SK-N-SH treated with all-trans-retinoic acid at 6 μM for 48 hours (cell line): Measurements from ENCODE around the gene MLKL.

Experiments used
- ATAC-seq: fragments of 200-7000 bp; cut with Tn5 transposase; 3 replicates; pipeline ENCODE4 v1.9.1; 2020; ENCODE audit warnings: mild to moderate bottlenecking, moderate library complexity
- ARNTL ChIP-seq: fragments of 450-650 bp; formaldehyde crosslinking; IDR thresholded peaks from 2 replicates; pipeline ENCODE4 v1.5.0; 2020; ENCODE audit warnings: low read depth, mild to moderate bottlenecking, moderate library complexity, borderline replicate concordance
- BACH2 ChIP-seq: fragments of 250-450 bp; sonication (Bioruptor Pico); IDR thresholded peaks from 2 replicates; pipeline ENCODE4 v1.9.0; 2021; ENCODE audit warnings: mild to moderate bottlenecking, borderline replicate concordance
- CSDC2 ChIP-seq: fragments of 250-450 bp; sonication (Bioruptor Pico); IDR thresholded peaks from 2 replicates; pipeline ENCODE4 v1.5.0; 2020; ENCODE audit warnings: mild to moderate bottlenecking, moderate library complexity
- ESRRG ChIP-seq: fragments of 250-450 bp; sonication (Bioruptor Pico); IDR thresholded peaks from 2 replicates; pipeline ENCODE4 v1.6.1; 2021; ENCODE audit warnings: mild to moderate bottlenecking
- GLIS3 ChIP-seq: fragments of 250-450 bp; sonication (Bioruptor Pico); IDR thresholded peaks from 2 replicates; pipeline ENCODE4 v1.5.0; 2020; ENCODE audit warnings: mild to moderate bottlenecking, moderate library complexity
- ISL1 ChIP-seq: fragments of 250-450 bp; sonication (Bioruptor Pico); IDR thresholded peaks from 2 replicates; pipeline ENCODE4 v2.1.2; 2022; ENCODE audit warnings: mild to moderate bottlenecking, moderate library complexity
- OSR1 ChIP-seq: fragments of 250-450 bp; sonication (Bioruptor Pico); IDR thresholded peaks from 2 replicates; pipeline ENCODE4 v1.8.0; 2022; ENCODE audit warnings: moderate library complexity, mild to moderate bottlenecking, inconsistent platforms
- PPARA ChIP-seq: fragments of 250-450 bp; sonication (Bioruptor Pico); IDR thresholded peaks from 2 replicates; pipeline ENCODE4 v1.5.0; 2020; ENCODE audit warnings: mild to moderate bottlenecking, borderline replicate concordance
- RARB ChIP-seq: fragments of 250-450 bp; sonication (Bioruptor Pico); IDR thresholded peaks from 2 replicates; pipeline ENCODE4 v1.8.0; 2021; ENCODE audit warnings: mild to moderate bottlenecking, moderate library complexity
- SNAI2 ChIP-seq: fragments of 250-450 bp; sonication (Bioruptor Pico); IDR thresholded peaks from 2 replicates; pipeline ENCODE4 v1.5.0; 2020; ENCODE audit warnings: mild to moderate bottlenecking, moderate library complexity
- TCF4 ChIP-seq: fragments of 250-450 bp; sonication (Bioruptor Pico); IDR thresholded peaks from 2 replicates; pipeline ENCODE4 v1.8.0; 2021; ENCODE audit warnings: mild to moderate bottlenecking, moderate library complexity, borderline replicate concordance
- TOX ChIP-seq: fragments of 250-450 bp; sonication (Bioruptor Pico); IDR thresholded peaks from 2 replicates; pipeline ENCODE4 v1.8.0; 2021; ENCODE audit warnings: mild to moderate bottlenecking, moderate library complexity, borderline replicate concordance
- ZC3H10 ChIP-seq: fragments of 250-450 bp; sonication (Bioruptor Pico); IDR thresholded peaks from 2 replicates; pipeline ENCODE4 v1.5.1; 2021; ENCODE audit warnings: mild to moderate bottlenecking, moderate library complexity
- ZFP3 ChIP-seq: fragments of 250-450 bp; sonication (Bioruptor Pico); IDR thresholded peaks from 2 replicates; pipeline ENCODE4 v1.5.0; 2020; ENCODE audit warnings: mild to moderate bottlenecking, moderate library complexity
- ZFP30 ChIP-seq: fragments of 450-650 bp; formaldehyde crosslinking; IDR thresholded peaks from 2 replicates; pipeline ENCODE4 v1.5.0; 2022; ENCODE audit warnings: mild to moderate bottlenecking, moderate library complexity
- ZNF8 ChIP-seq: fragments of 450-650 bp; formaldehyde crosslinking; IDR thresholded peaks from 2 replicates; pipeline ENCODE4 v1.5.0; 2020; ENCODE audit warnings: mild to moderate bottlenecking, moderate library complexity
- TF ChIP-seq, protein P1 (sequence below): fragments of 250-450 bp; sonication (Bioruptor Pico); IDR thresholded peaks from 2 replicates; pipeline ENCODE4 v1.5.0; 2020; ENCODE audit warnings: mild to moderate bottlenecking, moderate library complexity
- TF ChIP-seq, protein P2 (sequence below): fragments of 250-450 bp; sonication (Bioruptor Pico); IDR thresholded peaks from 2 replicates; pipeline ENCODE4 v1.5.1; 2021; ENCODE audit warnings: mild to moderate bottlenecking, moderate library complexity

The MLKL gene

DNA sequence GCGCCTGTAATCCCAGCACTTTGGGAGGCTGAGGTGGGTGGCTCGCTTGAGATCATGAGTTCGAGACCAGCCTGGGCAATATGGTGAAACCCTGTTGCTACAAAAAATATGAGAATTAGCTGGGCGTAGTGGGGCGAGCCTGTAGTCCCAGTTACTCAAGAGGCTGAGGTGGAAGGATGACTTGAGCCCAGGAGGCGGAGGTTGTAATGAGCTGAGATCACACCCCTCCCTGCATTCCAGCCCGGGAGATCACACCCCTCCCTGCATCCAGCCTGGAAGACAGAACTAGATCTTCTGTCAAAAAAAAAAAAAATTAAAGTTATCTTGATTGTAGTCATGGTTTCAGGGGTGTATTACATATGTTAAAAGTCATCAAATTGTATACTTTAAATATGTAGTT lies 67.0 kb downstream of the MLKL start:
- TF ChIP-seq ZFP30 (no peak), SNAI2 (CRISPR knock-in tag) (no peak), ZNF8 (CRISPR knock-in tag) (no peak), OSR1 (CRISPR knock-in tag) (no peak)
- TF ChIP-seq, protein P1, sequence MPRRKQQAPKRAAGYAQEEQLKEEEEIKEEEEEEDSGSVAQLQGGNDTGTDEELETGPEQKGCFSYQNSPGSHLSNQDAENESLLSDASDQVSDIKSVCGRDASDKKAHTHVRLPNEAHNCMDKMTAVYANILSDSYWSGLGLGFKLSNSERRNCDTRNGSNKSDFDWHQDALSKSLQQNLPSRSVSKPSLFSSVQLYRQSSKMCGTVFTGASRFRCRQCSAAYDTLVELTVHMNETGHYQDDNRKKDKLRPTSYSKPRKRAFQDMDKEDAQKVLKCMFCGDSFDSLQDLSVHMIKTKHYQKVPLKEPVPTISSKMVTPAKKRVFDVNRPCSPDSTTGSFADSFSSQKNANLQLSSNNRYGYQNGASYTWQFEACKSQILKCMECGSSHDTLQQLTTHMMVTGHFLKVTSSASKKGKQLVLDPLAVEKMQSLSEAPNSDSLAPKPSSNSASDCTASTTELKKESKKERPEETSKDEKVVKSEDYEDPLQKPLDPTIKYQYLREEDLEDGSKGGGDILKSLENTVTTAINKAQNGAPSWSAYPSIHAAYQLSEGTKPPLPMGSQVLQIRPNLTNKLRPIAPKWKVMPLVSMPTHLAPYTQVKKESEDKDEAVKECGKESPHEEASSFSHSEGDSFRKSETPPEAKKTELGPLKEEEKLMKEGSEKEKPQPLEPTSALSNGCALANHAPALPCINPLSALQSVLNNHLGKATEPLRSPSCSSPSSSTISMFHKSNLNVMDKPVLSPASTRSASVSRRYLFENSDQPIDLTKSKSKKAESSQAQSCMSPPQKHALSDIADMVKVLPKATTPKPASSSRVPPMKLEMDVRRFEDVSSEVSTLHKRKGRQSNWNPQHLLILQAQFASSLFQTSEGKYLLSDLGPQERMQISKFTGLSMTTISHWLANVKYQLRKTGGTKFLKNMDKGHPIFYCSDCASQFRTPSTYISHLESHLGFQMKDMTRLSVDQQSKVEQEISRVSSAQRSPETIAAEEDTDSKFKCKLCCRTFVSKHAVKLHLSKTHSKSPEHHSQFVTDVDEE (CRISPR knock-in tag) = no peak
- TF ChIP-seq, protein P2, sequence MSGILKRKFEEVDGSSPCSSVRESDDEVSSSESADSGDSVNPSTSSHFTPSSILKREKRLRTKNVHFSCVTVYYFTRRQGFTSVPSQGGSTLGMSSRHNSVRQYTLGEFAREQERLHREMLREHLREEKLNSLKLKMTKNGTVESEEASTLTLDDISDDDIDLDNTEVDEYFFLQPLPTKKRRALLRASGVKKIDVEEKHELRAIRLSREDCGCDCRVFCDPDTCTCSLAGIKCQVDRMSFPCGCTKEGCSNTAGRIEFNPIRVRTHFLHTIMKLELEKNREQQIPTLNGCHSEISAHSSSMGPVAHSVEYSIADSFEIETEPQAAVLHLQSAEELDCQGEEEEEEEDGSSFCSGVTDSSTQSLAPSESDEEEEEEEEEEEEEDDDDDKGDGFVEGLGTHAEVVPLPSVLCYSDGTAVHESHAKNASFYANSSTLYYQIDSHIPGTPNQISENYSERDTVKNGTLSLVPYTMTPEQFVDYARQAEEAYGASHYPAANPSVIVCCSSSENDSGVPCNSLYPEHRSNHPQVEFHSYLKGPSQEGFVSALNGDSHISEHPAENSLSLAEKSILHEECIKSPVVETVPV (CRISPR knock-in tag) = no peak
- TF ChIP-seq, all 23 proteins: peak for 0
- ATAC-seq = no peak

DNA sequence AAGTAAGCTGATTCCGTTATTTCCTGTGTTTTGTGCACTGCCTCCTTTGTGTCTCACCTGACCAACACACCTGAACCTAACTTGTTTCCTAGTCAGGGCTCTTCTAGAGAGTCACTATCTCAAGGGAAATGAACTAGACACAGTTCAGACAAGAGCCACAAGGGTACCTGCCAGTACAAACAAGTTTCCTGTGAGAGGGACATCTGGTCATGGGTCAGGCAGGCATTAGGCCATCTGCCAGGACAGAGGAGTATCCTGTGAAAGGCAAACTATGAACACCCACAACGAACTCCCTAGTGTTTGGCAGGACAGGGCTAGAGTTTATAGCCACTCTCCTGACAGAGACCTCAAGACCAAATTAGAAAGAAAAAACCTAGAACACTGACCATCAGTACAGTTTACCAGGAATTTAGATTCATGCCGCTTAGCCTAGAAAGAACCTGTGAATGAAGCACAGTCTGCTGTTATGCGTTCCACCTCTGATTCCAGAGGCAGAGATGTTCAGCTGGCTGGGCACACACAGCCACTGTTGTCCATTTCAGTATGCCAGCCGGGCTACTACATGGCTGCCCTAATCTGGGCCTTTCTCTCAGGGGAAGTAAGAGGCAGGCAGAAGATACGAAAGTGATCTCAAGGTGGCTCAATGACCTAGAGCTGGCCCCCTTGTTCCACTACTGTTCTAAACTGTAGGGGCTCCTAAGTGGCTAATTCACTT lies 73.0 kb downstream of the MLKL start:
- TF ChIP-seq TCF4 (CRISPR knock-in tag) (0 out of 2 replicates have a peak, but pooled peaks have one; percentile 11), ZNF8 (CRISPR knock-in tag) (no peak)
- ATAC-seq = peak; percentile 49

DNA sequence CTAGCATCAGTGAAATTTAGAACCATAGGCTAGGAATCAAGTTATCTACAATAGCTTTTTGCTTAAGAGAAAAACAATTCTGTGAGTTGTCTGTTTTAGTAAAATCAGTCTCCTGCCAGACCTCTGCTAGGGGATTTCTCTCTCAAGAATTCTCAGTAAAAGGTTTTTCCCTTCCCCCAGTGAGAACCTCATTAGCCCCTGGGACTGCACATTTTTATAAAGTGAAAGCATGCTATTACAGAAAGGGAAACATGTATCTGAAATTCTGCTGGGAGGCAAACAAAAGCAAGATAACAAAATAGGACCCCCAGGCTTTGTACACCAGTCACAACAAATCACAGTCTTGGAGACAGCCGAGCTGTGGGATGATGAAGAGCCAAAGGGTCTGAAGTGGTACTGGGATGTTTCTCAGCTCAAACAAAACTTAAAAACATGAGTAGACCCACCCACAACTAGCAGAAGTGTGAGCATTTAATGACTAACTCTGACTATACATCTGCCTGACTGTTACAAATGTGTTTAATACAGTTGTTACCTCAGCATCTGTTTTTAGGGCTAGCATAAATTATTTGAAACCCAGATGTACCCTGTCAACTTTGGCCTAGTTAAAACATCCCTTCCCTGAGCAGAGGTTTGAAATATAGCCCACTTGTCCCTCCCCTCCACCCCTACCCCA lies 73.8 kb downstream of the MLKL start:
- TF ChIP-seq BACH2 (CRISPR knock-in tag) (no peak), ZNF8 (CRISPR knock-in tag) (no peak), RARB (CRISPR knock-in tag) (no peak), ZC3H10 (no peak), ZFP3 (CRISPR knock-in tag) (no peak), SNAI2 (CRISPR knock-in tag) (no peak), CSDC2 (CRISPR knock-in tag) (no peak)
- TF ChIP-seq, protein P2 (CRISPR knock-in tag) = no peak
- TF ChIP-seq, all 23 proteins: peak for 0
- no peak for ATAC-seq

DNA sequence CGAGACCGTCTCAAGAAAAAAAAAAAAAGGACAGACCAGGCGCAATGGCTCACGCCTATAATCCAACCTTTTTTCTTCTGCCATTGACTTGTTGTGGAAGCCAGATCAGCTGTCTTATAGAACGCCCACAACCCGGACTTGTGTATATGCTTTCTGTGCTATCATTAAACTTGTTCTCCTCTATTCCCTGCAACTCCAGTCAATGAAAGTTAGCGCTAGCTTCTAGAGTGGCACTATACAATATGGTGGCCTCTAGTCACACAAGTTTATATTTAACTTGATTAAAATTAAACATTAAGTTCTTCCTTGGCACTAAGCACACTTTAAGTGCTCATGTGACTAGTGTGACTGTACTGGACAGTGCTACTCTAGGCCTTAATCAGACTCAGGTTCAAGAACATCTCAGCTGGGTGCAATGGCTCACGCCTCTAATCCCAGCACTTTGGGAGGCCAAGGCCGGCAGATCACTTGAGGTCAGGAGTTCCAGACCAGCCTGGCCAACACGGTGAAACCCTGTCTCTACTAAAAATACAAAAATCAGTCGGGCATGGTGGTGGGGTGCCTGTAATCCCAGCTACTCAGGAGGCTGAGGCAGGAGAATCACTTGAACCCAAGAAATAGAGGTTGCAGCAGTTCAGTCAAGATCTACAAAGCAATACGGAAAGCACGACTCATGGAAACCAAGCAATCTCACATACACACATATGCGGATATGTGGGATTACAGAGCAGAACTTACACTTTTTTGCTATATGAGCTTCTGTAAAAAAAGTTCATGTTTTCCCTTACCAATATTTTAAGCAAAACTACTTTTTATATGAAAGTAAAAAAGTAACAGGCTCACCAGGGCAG lies 74.9 kb downstream of the MLKL start:
- ATAC-seq = no peak
- TF ChIP-seq GLIS3 (CRISPR knock-in tag) (no peak), ZC3H10 (no peak), PPARA (CRISPR knock-in tag) (no peak), ISL1 (CRISPR knock-in tag) (no peak), ZFP30 (no peak), RARB (CRISPR knock-in tag) (no peak)
- TF ChIP-seq, protein P2 (CRISPR knock-in tag) = no peak

DNA sequence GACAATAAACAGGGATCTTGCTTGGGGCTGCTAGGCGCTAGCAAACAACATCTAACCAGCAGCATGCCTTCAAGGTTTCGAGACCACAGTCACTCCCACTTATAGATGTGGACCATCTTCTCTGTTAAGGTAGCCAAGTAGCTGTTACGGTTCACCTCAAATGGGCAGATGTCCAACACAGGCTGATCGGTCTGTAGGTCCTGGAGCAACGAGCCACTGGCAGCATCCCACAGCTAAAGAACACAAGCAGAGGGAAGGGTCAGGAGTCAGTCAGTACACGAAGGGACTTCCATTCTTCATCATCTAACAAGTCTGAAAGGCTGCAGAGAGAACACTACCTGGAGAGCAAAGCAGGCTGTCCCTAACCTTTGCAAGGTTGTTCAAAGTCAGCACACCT lies 76.8 kb downstream of the MLKL start:
- TF ChIP-seq CSDC2 (CRISPR knock-in tag) (no peak), TOX (CRISPR knock-in tag) (no peak), ESRRG (CRISPR knock-in tag) (no peak), ISL1 (CRISPR knock-in tag) (no peak), ARNTL (CRISPR knock-in tag) (no peak), GLIS3 (CRISPR knock-in tag) (no peak)
- TF ChIP-seq, protein P1 (CRISPR knock-in tag) = no peak
- ATAC-seq = no peak
